Glutamatergic neuron (in vitro differentiated cells): ENCODE data around the gene ECE2. TPM values are rescaled to one million over a fixed set of nuclear protein-coding genes. Genes with fewer than 3 reads are reported as not detected.

Experiments used
- DNase-seq: peaks from one replicate; pipeline ENCODE4 v3.0.0; 2022
- H3K27ac Mint-ChIP-seq: one replicate; pipeline ENCODE4 v1.8.0; 2020; ENCODE audit warnings: mild to moderate bottlenecking, mixed read lengths, inconsistent platforms; ENCODE audit not compliant: unreplicated experiment
- H3K27me3 Mint-ChIP-seq: one replicate; pipeline ENCODE4 v1.8.0; 2020; ENCODE audit warnings: mild to moderate bottlenecking, moderate library complexity, mixed read lengths, inconsistent platforms; ENCODE audit not compliant: unreplicated experiment
- H3K36me3 Mint-ChIP-seq: one replicate; pipeline ENCODE4 v1.8.0; 2020; ENCODE audit warnings: mild to moderate bottlenecking, mixed read lengths, inconsistent platforms; ENCODE audit not compliant: unreplicated experiment
- H3K4me1 Mint-ChIP-seq: one replicate; pipeline ENCODE4 v1.8.0; 2020; ENCODE audit warnings: mild to moderate bottlenecking, low read depth, mixed read lengths, inconsistent platforms; ENCODE audit not compliant: unreplicated experiment
- H3K4me3 Mint-ChIP-seq: one replicate; pipeline ENCODE4 v1.8.0; 2020; ENCODE audit warnings: mild to moderate bottlenecking, mixed read lengths, inconsistent platforms; ENCODE audit not compliant: unreplicated experiment
- H3K9me3 Mint-ChIP-seq: one replicate; pipeline ENCODE4 v1.8.0; 2020; ENCODE audit warnings: mild to moderate bottlenecking, moderate library complexity, mixed read lengths, inconsistent platforms; ENCODE audit not compliant: unreplicated experiment
- total RNA-seq: library from RNA; stranded (reverse); fragmentation: NEBNext Ultra II Directional; extraction: Animal tissue kit (Norgen Biotek cat#: 25700); gene quantifications from one replicate; pipeline ENCODE4 v1.2.1, GENCODE V29; 2021; ENCODE audit not compliant: unreplicated experiment
- TF ChIP-seq, protein P1 (sequence below): fragments of 200-600 bp; sonication (generic); IDR thresholded peaks from one replicate; pipeline ENCODE4 v1.5.0; 2021; ENCODE audit not compliant: partially characterized antibody, unreplicated experiment

ECE2 gene
- total RNA-seq, 1 donor from 2014 or later, result 1.6 TPM

DNA sequence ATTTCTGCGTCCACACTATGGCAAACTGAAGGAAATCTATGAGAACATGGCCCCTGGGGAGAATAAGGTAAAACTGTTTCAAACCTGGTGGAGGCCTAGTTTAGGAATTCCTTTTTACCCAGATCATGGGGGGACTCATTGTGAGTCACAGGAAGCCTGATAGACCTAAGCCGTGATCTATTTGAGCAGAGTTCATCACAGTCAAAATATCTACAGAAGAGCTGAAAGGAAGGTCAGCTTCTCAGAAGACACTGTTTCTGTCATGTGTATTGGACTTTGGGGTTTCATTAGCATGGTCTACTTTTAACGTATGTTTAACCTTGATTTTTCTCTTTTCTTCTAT, 24.5 kb downstream of the ECE2 start:
- H3K27ac Mint-ChIP-seq, result no peak overlapping the region
- no peaks in the 10 kb centered on the region for H3K36me3 Mint-ChIP-seq
- peaks cover 6% of the 10 kb centered on the region for H3K4me1 Mint-ChIP-seq
- TF ChIP-seq, protein P1, sequence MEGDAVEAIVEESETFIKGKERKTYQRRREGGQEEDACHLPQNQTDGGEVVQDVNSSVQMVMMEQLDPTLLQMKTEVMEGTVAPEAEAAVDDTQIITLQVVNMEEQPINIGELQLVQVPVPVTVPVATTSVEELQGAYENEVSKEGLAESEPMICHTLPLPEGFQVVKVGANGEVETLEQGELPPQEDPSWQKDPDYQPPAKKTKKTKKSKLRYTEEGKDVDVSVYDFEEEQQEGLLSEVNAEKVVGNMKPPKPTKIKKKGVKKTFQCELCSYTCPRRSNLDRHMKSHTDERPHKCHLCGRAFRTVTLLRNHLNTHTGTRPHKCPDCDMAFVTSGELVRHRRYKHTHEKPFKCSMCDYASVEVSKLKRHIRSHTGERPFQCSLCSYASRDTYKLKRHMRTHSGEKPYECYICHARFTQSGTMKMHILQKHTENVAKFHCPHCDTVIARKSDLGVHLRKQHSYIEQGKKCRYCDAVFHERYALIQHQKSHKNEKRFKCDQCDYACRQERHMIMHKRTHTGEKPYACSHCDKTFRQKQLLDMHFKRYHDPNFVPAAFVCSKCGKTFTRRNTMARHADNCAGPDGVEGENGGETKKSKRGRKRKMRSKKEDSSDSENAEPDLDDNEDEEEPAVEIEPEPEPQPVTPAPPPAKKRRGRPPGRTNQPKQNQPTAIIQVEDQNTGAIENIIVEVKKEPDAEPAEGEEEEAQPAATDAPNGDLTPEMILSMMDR, result no peak
- peak overlapping the region; percentile 91 for H3K4me3 Mint-ChIP-seq
- H3K9me3 Mint-ChIP-seq, result peaks cover 2% of the 10 kb centered on the region
- no peak for DNase-seq
- peaks cover 4% of the 10 kb centered on the region for H3K27me3 Mint-ChIP-seq

DNA sequence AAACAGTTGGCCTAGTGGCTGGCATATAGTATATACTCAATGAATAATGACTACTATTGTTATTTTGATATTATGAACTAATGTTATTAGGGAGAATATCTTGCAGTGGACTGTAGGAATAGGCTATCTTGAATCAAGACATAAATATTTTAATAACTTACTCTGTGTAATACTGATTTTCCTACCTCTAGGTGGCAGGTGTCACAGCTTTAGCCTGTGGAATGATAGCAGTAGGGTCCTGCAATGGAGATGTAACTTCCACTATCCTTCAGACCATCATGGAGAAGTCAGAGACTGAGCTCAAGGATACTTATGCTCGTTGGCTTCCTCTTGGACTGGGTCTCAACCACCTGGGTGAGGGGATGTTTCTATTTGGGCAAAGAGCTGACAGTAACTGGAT, 29.8 kb downstream of the ECE2 start:
- no peak overlapping the region for H3K27ac Mint-ChIP-seq

DNA sequence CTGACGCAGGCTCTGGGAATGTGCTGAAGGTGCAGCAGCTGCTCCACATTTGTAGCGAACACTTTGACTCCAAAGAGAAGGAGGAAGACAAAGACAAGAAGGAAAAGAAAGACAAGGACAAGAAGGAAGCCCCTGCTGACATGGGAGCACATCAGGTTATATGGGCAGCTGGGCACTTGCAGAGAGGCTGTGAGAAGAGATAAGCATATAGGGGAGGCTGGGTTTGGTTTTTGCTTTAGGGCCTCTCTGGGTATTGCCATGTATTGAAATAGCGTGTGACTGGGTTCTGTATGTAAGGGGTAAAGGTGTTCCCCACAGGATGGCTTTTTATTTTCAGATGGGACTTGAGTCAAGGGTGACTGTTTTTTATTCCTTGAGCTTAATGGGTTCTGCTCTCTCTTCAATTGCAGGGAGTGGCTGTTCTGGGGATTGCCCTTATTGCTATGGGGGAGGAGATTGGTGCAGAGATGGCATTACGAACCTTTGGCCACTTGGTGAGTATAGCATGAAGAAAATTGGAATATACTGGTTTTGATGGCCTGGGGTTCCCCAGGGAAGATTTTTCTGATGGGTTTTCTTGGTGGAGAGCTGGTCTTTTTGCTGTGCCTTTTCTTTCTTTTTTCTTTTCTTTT, 30.6 kb downstream of the ECE2 start:
- TF ChIP-seq, protein P1, result no peak
- Mint-ChIP-seq H3K27ac (no peak overlapping the region), H3K27me3 (peaks cover 2% of the 10 kb centered on the region), H3K4me1 (no peaks in the 10 kb centered on the region), H3K9me3 (peaks cover 4% of the 10 kb centered on the region), H3K36me3 (peaks cover 4% of the 10 kb centered on the region), H3K4me3 (no peak overlapping the region)
- no peak for DNase-seq

More for the DNA sequence above, 29.8 kb downstream of the ECE2 start:
- Mint-ChIP-seq H3K27me3 (peaks cover 2% of the 10 kb centered on the region), H3K4me1 (no peaks in the 10 kb centered on the region), H3K9me3 (no peaks in the 10 kb centered on the region), H3K4me3 (no peak overlapping the region), H3K36me3 (peaks cover 4% of the 10 kb centered on the region)
- DNase-seq, result no peak
- TF ChIP-seq, protein P1, result no peak

DNA sequence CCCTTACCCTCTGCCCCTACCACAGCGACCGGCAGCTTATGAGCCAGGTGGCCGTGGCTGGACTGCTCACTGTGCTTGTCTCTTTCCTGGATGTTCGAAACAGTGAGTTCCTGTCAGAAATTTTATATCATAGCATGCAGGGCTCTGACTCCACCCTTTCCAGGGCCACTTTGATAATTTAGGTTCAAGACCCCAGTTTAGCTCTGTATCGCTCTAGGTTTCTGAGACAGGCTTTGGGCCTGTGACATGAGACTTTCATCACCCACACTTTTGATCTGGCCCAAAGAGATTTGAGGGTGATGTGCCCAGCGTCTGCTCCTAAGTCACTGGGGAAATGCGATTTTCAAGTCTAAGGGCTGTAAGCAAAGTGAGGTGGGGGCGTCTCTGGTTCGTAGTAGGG, 32.1 kb downstream of the ECE2 start:
- no peak overlapping the region for H3K27ac Mint-ChIP-seq
- no peak for DNase-seq
- H3K27me3 Mint-ChIP-seq, result peaks cover 2% of the 10 kb centered on the region
- TF ChIP-seq, protein P1, result no peak
- H3K36me3 Mint-ChIP-seq, result peaks cover 4% of the 10 kb centered on the region
- no peak overlapping the region for H3K4me3 Mint-ChIP-seq
- peaks cover 4% of the 10 kb centered on the region for H3K9me3 Mint-ChIP-seq
- H3K4me1 Mint-ChIP-seq, result no peaks in the 10 kb centered on the region

DNA sequence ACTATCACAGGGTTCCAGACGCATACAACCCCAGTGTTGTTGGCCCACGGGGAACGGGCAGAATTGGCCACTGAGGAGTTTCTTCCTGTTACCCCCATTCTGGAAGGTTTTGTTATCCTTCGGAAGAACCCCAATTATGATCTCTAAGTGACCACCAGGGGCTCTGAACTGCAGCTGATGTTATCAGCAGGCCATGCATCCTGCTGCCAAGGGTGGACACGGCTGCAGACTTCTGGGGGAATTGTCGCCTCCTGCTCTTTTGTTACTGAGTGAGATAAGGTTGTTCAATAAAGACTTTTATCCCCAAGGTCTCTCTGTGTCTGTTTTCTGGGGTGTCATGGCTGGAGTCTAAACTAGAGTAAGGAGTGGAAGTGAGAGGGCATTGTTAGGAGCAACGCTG, 32.9 kb downstream of the ECE2 start:
- DNase-seq, result no peak
- Mint-ChIP-seq H3K4me1 (no peaks in the 10 kb centered on the region), H3K27ac (no peak overlapping the region), H3K4me3 (no peak overlapping the region), H3K27me3 (peaks cover 2% of the 10 kb centered on the region), H3K9me3 (peaks cover 4% of the 10 kb centered on the region), H3K36me3 (peaks cover 4% of the 10 kb centered on the region)
- TF ChIP-seq, protein P1, result no peak
